ENCODE measurements around the gene ACTBL2. TPM values are rescaled to one million over a fixed set of nuclear protein-coding genes. Genes with fewer than 3 reads are reported as not detected.
"Not testable (repeated sequence)": the region's sequence is repeated elsewhere in the genome, so short reads cannot be mapped to it uniquely, and the experiment has no call there.

The ACTBL2 gene
- total RNA-seq, 1 experiment from 2014 or later, result not detected

GRCh38 chr5:57488215-57488955 is 5.8 kb upstream of the ACTBL2 start:
- Histone ChIP-seq H3K9ac (ENCODE audit: low read length) (no peak overlapping the region), H4K20me1 (ENCODE audit: insufficient read depth, low read depth, low read length) (no peaks in the 10 kb centered on the region), H3K4me2 (ENCODE audit: low read depth, low read length, poor library complexity, severe bottlenecking) (no peak overlapping the region), H3K79me2 (ENCODE audit: low read length) (no peaks in the 10 kb centered on the region), H3K4me3 (ENCODE audit: low read length) (no peak overlapping the region), H3K4me1 (ENCODE audit: low read length) (no peaks in the 10 kb centered on the region), H3K27me3 (ENCODE audit: low read length) (no peaks in the 10 kb centered on the region), H3K36me3 (ENCODE audit: insufficient read depth, low read length) (no peaks in the 10 kb centered on the region), H3K27ac (ENCODE audit: low read length) (no peak overlapping the region), H2AFZ (ENCODE audit: low read length) (no peak overlapping the region), H3K9me2 (replicated peaks; ENCODE audit: insufficient read depth, low read length) (no peaks in the 10 kb centered on the region), H3K9me3 (ENCODE audit: low read length) (no peaks in the 10 kb centered on the region)
- no peak for DNase-seq

GRCh38 chr5:57486027-57486602 is 3.5 kb upstream of the ACTBL2 start:
- no peak overlapping the region for H3K4me3 ChIP-seq (ENCODE audit: low read length)
- H3K9ac ChIP-seq (ENCODE audit: low read length), result no peak overlapping the region
- H3K36me3 ChIP-seq (ENCODE audit: insufficient read depth, low read length), result no peaks in the 10 kb centered on the region
- no peaks in the 10 kb centered on the region for H3K9me2 ChIP-seq (replicated peaks; ENCODE audit: insufficient read depth, low read length)
- no peaks in the 10 kb centered on the region for H3K4me1 ChIP-seq (ENCODE audit: low read length)
- DNase-seq, result no peak
- H2AFZ ChIP-seq (ENCODE audit: low read length), result no peak overlapping the region
- no peaks in the 10 kb centered on the region for H3K79me2 ChIP-seq (ENCODE audit: low read length)
- no peak overlapping the region for H3K27ac ChIP-seq (ENCODE audit: low read length)
- H4K20me1 ChIP-seq (ENCODE audit: insufficient read depth, low read depth, low read length), result no peaks in the 10 kb centered on the region
- no peaks in the 10 kb centered on the region for H3K27me3 ChIP-seq (ENCODE audit: low read length)
- H3K9me3 ChIP-seq (ENCODE audit: low read length), result no peaks in the 10 kb centered on the region
- no peak overlapping the region for H3K4me2 ChIP-seq (ENCODE audit: low read depth, low read length, poor library complexity, severe bottlenecking)

- Histone ChIP-seq H3K79me2 (ENCODE audit: low read length) (no peaks in the 10 kb centered on the region), H3K9ac (ENCODE audit: low read length) (no peak overlapping the region), H3K4me1 (ENCODE audit: low read length) (no peaks in the 10 kb centered on the region), H3K27me3 (ENCODE audit: low read length) (no peaks in the 10 kb centered on the region), H3K4me3 (ENCODE audit: low read length) (no peak overlapping the region), H3K9me3 (ENCODE audit: low read length) (no peaks in the 10 kb centered on the region), H4K20me1 (ENCODE audit: insufficient read depth, low read depth, low read length) (no peaks in the 10 kb centered on the region), H3K9me2 (replicated peaks; ENCODE audit: insufficient read depth, low read length) (no peaks in the 10 kb centered on the region), H3K27ac (ENCODE audit: low read length) (no peak overlapping the region), H3K36me3 (ENCODE audit: insufficient read depth, low read length) (no peaks in the 10 kb centered on the region), H2AFZ (ENCODE audit: low read length) (no peak overlapping the region), H3K4me2 (ENCODE audit: low read depth, low read length, poor library complexity, severe bottlenecking) (no peak overlapping the region)
- no peak for DNase-seq
Measured at GRCh38 chr5:57478826-57479225, 3.8 kb downstream of the ACTBL2 start.

GRCh38 chr5:57476601-57477056 is 6.0 kb downstream of the ACTBL2 start:
- Histone ChIP-seq H3K9ac (ENCODE audit: low read length) (no peak overlapping the region), H3K27ac (ENCODE audit: low read length) (no peak overlapping the region), H3K9me2 (replicated peaks; ENCODE audit: insufficient read depth, low read length) (no peaks in the 10 kb centered on the region), H3K36me3 (ENCODE audit: insufficient read depth, low read length) (no peaks in the 10 kb centered on the region), H3K27me3 (ENCODE audit: low read length) (no peaks in the 10 kb centered on the region), H3K4me3 (ENCODE audit: low read length) (no peak overlapping the region), H3K9me3 (ENCODE audit: low read length) (no peaks in the 10 kb centered on the region), H4K20me1 (ENCODE audit: insufficient read depth, low read depth, low read length) (no peaks in the 10 kb centered on the region), H2AFZ (ENCODE audit: low read length) (no peak overlapping the region), H3K79me2 (ENCODE audit: low read length) (no peaks in the 10 kb centered on the region), H3K4me1 (ENCODE audit: low read length) (no peaks in the 10 kb centered on the region), H3K4me2 (ENCODE audit: low read depth, low read length, poor library complexity, severe bottlenecking) (no peak overlapping the region)
- no peak for DNase-seq

GRCh38 chr5:57470339-57470738 is 12.3 kb downstream of the ACTBL2 start:
- H3K9ac ChIP-seq (ENCODE audit: low read length), result no peak overlapping the region
- H3K9me2 ChIP-seq (replicated peaks; ENCODE audit: insufficient read depth, low read length), result no peaks in the 10 kb centered on the region
- no peaks in the 10 kb centered on the region for H3K79me2 ChIP-seq (ENCODE audit: low read length)
- no peaks in the 10 kb centered on the region for H3K36me3 ChIP-seq (ENCODE audit: insufficient read depth, low read length)
- H3K4me1 ChIP-seq (ENCODE audit: low read length), result no peaks in the 10 kb centered on the region
- no peak overlapping the region for H3K4me3 ChIP-seq (ENCODE audit: low read length)
- H3K27me3 ChIP-seq (ENCODE audit: low read length), result no peaks in the 10 kb centered on the region
- no peak for DNase-seq
- H3K9me3 ChIP-seq (ENCODE audit: low read length), result no peaks in the 10 kb centered on the region
- H3K27ac ChIP-seq (ENCODE audit: low read length), result no peak overlapping the region
- no peaks in the 10 kb centered on the region for H4K20me1 ChIP-seq (ENCODE audit: insufficient read depth, low read depth, low read length)
- H3K4me2 ChIP-seq (ENCODE audit: low read depth, low read length, poor library complexity, severe bottlenecking), result no peak overlapping the region
- H2AFZ ChIP-seq (ENCODE audit: low read length), result no peak overlapping the region

- no peaks in the 10 kb centered on the region for H3K27me3 ChIP-seq (ENCODE audit: low read length)
- H2AFZ ChIP-seq (ENCODE audit: low read length), result no peak overlapping the region
- H3K9ac ChIP-seq (ENCODE audit: low read length), result no peak overlapping the region
- DNase-seq, result no peak
- no peak overlapping the region for H3K4me3 ChIP-seq (ENCODE audit: low read length)
- H4K20me1 ChIP-seq (ENCODE audit: insufficient read depth, low read depth, low read length), result no peaks in the 10 kb centered on the region
- no peak overlapping the region for H3K4me2 ChIP-seq (ENCODE audit: low read depth, low read length, poor library complexity, severe bottlenecking)
- no peaks in the 10 kb centered on the region for H3K4me1 ChIP-seq (ENCODE audit: low read length)
- H3K9me2 ChIP-seq (replicated peaks; ENCODE audit: insufficient read depth, low read length), result no peaks in the 10 kb centered on the region
- H3K79me2 ChIP-seq (ENCODE audit: low read length), result no peaks in the 10 kb centered on the region
- H3K36me3 ChIP-seq (ENCODE audit: insufficient read depth, low read length), result no peaks in the 10 kb centered on the region
- no peak overlapping the region for H3K27ac ChIP-seq (ENCODE audit: low read length)
- H3K9me3 ChIP-seq (ENCODE audit: low read length), result no peaks in the 10 kb centered on the region
Measured at GRCh38 chr5:57468481-57469163, 14.0 kb downstream of the ACTBL2 start.

GRCh38 chr5:57466544-57466943 is 16.1 kb downstream of the ACTBL2 start:
- DNase-seq, result no peak
- H3K4me2 ChIP-seq (ENCODE audit: low read depth, low read length, poor library complexity, severe bottlenecking), result no peak overlapping the region
- H3K9me2 ChIP-seq (replicated peaks; ENCODE audit: insufficient read depth, low read length), result no peaks in the 10 kb centered on the region
- no peaks in the 10 kb centered on the region for H3K27me3 ChIP-seq (ENCODE audit: low read length)
- H3K36me3 ChIP-seq (ENCODE audit: insufficient read depth, low read length), result no peaks in the 10 kb centered on the region
- H3K4me1 ChIP-seq (ENCODE audit: low read length), result no peaks in the 10 kb centered on the region
- H3K9ac ChIP-seq (ENCODE audit: low read length), result no peak overlapping the region
- H4K20me1 ChIP-seq (ENCODE audit: insufficient read depth, low read depth, low read length), result no peaks in the 10 kb centered on the region
- H3K9me3 ChIP-seq (ENCODE audit: low read length), result no peaks in the 10 kb centered on the region
- no peaks in the 10 kb centered on the region for H3K79me2 ChIP-seq (ENCODE audit: low read length)
- no peak overlapping the region for H3K4me3 ChIP-seq (ENCODE audit: low read length)
- H3K27ac ChIP-seq (ENCODE audit: low read length), result no peak overlapping the region
- no peak overlapping the region for H2AFZ ChIP-seq (ENCODE audit: low read length)

- not testable (repeated sequence) for H3K4me3 ChIP-seq (ENCODE audit: low read length); H3K27ac ChIP-seq (ENCODE audit: low read length); H3K9ac ChIP-seq (ENCODE audit: low read length); H3K36me3 ChIP-seq (ENCODE audit: insufficient read depth, low read length); H3K27me3 ChIP-seq (ENCODE audit: low read length); H4K20me1 ChIP-seq (ENCODE audit: insufficient read depth, low read depth, low read length); H3K9me2 ChIP-seq (replicated peaks; ENCODE audit: insufficient read depth, low read length); H3K9me3 ChIP-seq (ENCODE audit: low read length); H3K4me2 ChIP-seq (ENCODE audit: low read depth, low read length, poor library complexity, severe bottlenecking); H3K79me2 ChIP-seq (ENCODE audit: low read length); H2AFZ ChIP-seq (ENCODE audit: low read length); DNase-seq; H3K4me1 ChIP-seq (ENCODE audit: low read length)
Measured at GRCh38 chr5:57460056-57460455, 22.6 kb downstream of the ACTBL2 start.
